Stimulated activated CD4-positive, alpha-beta T cell treated with anti-CD3 and anti-CD28 coated beads, Interleukin-15, amount 100 ng/mL, for 48 hours (primary cell): ENCODE measurements around the gene TCEANC2.

Source experiments
- DNase-seq, 2 donors: peaks; one replicate each; pipeline ENCODE4 v3.0.0-alpha.2; 2020; ENCODE audit warnings: low read depth in 2 of 2

TCEANC2 gene

GRCh38 chr1:54136269-54136896 is 83.0 kb downstream of the TCEANC2 start:
- DNase-seq: no peak

DNA sequence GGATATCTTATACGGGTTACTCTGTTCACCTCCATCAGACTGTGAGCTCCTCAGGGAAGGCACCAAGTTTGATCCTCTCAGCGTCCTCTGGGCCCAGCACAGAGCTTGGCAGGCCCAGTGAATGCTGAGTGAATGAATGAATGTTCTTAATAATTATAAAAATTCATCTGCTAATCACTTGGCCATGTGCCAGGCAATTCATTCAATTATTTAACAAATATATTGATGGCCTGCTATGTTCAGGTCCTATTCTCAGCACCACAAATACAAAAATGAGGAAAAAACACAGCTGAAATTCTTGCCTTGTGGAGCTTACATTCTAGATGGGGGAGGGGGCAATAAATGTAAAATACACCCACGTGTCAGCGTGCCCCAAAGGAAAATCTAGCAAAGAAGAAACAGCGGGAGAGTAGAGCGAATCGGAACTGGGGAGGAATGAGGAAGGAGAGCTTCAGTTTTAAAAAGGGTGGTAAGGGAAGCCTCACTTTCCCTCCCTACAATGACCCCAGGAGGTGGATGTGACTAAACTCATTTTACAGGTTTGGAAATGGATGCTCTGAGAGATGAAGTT is 83.6 kb downstream of the TCEANC2 start:
- no peak for DNase-seq

DNA sequence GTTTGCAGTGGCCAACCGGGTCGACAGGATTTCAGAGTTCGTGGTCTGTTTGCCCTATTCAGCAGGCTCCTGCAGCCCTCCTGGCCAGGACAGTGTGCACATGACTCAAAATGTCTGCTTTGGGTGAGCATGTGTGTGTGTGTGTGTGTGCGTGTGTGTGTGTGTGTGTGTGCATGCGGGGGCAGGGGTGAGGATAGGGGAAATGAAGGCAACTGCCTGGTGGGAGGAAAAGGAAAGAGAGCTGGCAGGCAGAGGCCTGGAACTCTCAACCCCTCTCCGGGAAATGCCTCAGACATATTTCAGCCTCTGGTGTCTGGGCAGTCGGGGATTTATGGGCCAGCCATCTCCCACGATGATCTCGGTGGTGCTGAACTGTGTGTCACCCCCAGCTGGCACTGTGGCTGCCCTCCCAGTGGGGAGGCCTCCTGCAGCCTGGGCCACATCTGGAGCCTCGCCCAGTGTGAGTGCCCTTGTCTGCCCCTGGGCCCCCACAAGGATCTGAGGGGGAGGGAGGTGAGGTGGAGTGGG is 84.2 kb downstream of the TCEANC2 start:
- no peak for DNase-seq

DNA sequence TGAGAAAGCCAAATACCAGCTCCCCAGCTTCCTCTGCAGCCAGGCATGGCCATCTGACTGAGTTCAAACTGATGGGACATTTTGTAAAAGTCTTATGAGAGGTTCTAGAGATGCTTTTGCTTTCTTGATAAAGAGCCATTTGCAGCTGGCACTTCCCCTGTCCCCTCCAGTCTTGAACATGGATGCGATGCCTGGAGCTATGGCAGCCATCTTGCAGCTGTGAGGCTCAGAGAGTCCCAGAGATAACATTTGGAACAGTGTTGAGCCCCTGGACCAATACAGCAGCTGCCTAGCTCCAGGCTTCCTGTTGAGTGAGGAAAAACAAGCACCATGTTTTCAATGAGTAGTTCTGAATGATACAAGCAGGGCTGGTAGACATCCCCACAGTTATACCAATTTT is 85.6 kb downstream of the TCEANC2 start:
- DNase-seq: no peak

DNA sequence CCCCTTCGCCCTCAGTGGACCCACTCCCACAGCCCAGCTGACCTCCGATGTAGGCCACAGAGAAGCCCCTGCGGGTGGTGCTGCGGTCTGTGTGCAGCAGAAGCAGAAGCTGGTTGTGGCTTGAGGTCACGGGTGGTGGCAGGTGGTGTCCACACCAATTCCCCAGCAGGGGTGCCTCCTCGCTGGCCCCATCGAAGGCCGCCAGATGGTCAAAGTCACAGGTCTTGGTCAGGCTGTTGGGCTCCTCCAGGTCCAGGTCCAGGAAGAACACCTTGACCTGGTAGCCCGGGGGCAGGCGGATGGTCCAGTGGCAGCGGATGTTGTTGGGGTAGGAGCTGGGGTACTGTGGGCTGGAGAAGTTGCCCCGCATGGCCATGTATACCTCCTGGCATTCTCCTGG is 86.3 kb downstream of the TCEANC2 start:
- no peak for DNase-seq

DNA sequence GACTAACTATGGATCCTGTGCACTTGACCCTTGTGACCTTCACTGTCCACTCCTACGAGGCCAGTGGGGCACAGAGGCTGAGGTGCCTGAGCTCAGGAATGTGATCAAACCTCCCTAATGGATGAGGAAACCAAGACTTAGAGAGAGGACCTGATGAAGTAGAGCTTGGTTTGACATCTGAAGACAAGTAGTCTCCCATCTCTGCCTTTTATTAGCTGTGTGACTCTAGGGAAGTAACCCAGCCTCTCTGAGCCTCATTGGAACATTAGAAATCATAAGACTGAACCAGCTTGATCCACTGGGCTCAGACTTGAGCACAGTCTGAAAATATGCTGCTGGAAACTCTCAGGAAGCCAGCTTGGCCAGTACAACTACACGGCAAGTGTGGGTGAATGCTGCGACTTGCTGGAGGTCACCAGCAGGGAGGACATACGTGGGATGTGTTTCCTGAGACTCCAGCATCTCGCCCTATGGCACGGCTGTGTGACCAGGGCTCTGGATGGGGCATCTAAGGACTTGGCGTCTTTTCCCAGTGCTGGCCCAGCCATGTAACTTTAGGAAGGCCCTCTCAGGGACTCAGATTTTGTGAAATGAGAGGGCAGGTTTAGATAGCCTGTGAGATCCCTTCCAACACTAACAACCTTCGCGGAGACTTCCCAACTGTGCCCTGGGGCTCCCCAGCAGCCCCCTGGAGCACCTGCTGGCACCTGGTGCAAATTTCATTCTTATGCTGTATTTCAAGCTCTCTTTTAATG is 88.9 kb downstream of the TCEANC2 start:
- DNase-seq: no peak

DNA sequence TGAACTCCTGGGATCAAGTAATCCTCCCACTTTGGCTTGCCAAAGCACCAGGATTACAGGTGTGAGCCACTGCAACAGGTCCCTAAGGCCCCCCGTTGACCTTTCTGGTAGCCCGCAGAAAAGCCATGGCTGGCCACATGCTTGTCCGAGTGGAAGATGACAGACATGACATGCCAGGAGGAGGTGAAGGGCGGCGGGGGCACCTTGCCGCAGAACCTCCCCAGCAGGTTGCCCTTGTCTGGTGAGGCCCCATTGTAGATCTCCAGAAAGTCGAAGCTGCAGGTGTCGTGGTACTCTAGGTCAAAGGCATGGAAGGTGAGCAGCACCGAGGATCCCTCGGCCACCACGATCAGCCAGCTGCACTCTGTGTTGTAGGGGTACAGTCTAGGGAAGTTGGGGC is 91.0 kb downstream of the TCEANC2 start:
- no peak for DNase-seq

DNA sequence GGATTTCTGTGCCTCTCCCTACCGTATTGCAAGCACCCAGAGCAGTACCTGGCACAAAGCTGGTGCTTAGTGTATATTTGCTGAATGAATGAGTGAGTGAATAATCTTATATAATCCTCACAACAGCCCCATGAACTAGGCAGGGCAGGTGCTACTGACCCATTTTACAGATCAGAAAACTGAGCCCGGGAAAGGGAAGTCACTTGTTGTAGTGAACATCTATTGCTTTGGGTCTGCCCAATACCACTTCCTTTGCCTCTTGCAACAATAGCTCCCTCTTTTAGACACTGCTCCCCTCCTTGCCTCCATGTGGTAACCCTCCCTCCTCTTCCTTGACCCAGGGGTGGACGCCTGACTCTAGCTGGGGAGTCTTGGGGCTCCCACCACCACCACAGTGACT is 96.3 kb downstream of the TCEANC2 start:
- no peak for DNase-seq

DNA sequence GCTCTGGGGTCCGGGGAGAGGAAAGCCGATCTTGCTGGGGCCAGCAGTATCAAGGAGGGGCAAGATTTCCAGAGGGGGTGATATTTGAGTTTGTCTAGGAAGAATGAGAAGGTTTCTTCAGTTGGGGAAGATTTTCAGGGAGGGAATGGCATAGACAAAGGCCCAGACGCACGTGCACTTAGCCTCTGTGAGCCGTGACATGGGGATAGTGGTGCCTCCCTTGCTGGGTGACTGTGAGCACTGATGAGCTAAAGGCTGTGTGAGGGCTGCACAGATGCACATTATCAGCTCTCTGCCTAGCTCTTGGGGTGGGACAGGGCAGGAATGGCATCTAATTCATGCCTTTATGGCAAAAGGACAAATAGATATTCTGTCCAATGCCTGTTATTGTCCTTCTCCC is 97.6 kb downstream of the TCEANC2 start:
- no peak for DNase-seq

- DNase-seq: no peak
These were observed 99.3 kb downstream of the TCEANC2 start, which contains the start of gene CDCP2 for GRCh38 chr1:54152696-54153095. CDCP2 (minus strand) TSS chr1:54153000; CDS start chr1:54152922, 78 bp downstream.

- no peak for DNase-seq
These were observed 100.4 kb downstream of the TCEANC2 start for GRCh38 chr1:54153535-54154439.
